Measurements from ENCODE around the gene RUBCNL. TPM values are rescaled to one million over a fixed set of nuclear protein-coding genes. Genes with fewer than 3 reads are reported as not detected.

The RUBCNL gene
- total and polyA plus RNA-seq, 2 of the 4 experiments (the other 2 are of a cell fraction): 0.03 TPM; not detected in 1

GRCh38 chr13:46340631-46341111 is 46.4 kb downstream of the RUBCNL start:
- Histone ChIP-seq H3K4me3 (ENCODE audit: insufficient read depth, low read depth, low read length) (no peak overlapping the region), H3K18ac (ENCODE audit: low read depth, low read length) (no peak overlapping the region), H3K14ac (replicated peaks; ENCODE audit: low read depth, low read length) (no peak overlapping the region), H2AK5ac (ENCODE audit: low read depth, low read length) (no peak overlapping the region), H3K27me3 (ENCODE audit: control insufficient read depth, insufficient read depth, low read length) (peaks cover 14% of the 10 kb centered on the region), H3K23ac (ENCODE audit: low read depth, low read length) (no peak overlapping the region), H3K9me3 (ENCODE audit: control insufficient read depth, insufficient read depth, low read length) (no peaks in the 10 kb centered on the region), H3K79me1 (ENCODE audit: low read depth in 1 of 2, low read length in 2 of 2) (no peaks in the 10 kb centered on the region), H2AFZ (replicated peaks; ENCODE audit: low read length, poor library complexity) (no peak overlapping the region), H4K5ac (ENCODE audit: low read depth, low read length) (no peak overlapping the region), H3K9me1 (ENCODE audit: insufficient read depth, low read length) (no peaks in the 10 kb centered on the region), H4K91ac (ENCODE audit: insufficient read depth, low read depth, low read length) (no peak overlapping the region), H2BK20ac (ENCODE audit: low read depth, low read length) (no peak overlapping the region), H2BK15ac (ENCODE audit: low read depth, low read length) (no peak overlapping the region), H2BK5ac (ENCODE audit: low read depth, low read length, poor library complexity, severe bottlenecking) (no peak overlapping the region), H4K20me1 (ENCODE audit: insufficient read depth, low read length) (no peaks in the 10 kb centered on the region), H3K4me2 (ENCODE audit: low read depth, low read length) (no peak overlapping the region), H2BK120ac (ENCODE audit: low read depth, low read length) (no peak overlapping the region), H3K4ac (ENCODE audit: low read depth, low read length) (no peak overlapping the region), H2AK9ac (replicated peaks; ENCODE audit: low read depth, low read length, poor library complexity) (no peak overlapping the region), H3K9ac (ENCODE audit: low read depth, low read length) (no peak overlapping the region), H3K27ac (ENCODE audit: insufficient read depth, low read length) (no peak overlapping the region), H3K56ac (ENCODE audit: extremely low read depth, insufficient read depth, low read length) (no peak overlapping the region), H3K36me3 (ENCODE audit: control insufficient read depth, insufficient read depth, low read length) (no peaks in the 10 kb centered on the region), H4K8ac (ENCODE audit: low read depth in 2 of 2, low read length in 2 of 2) (no peak overlapping the region), H3K4me1 (ENCODE audit: control insufficient read depth, insufficient read depth, low read length) (no peaks in the 10 kb centered on the region)
- WGBS, 2 experiments (ENCODE audit: extremely low coverage in 2 of 2, insufficient read length in 1 of 2): no CpG with 5 or more reads among the region's 3 CpGs
- ATAC-seq (ENCODE audit: low read depth): no peak
- intact Hi-C loops (cut with micrococcal nuclease): no loop called here
- ChIA-PET POLR2A (ENCODE audit: unreplicated experiment) (no interaction called here), CTCF (no interaction called here)
- TF ChIP-seq MXI1 (IDR thresholded peaks at IDR 0.05; ENCODE audit: borderline replicate concordance, low read depth, low read length): no peak
- dilution Hi-C loops (cut with HindIII; ENCODE audit: low sequenced_read_pairs, unreplicated experiment): no loop called here
- in situ Hi-C loops (cut with MboI; ENCODE audit: low sequenced_read_pairs): no loop called here
- DNase-seq: no peak
- no TSS peak for BruUV-seq (replicated peaks)

Data from IMR-90 (cell line).